DMS79 (cell line): ENCODE results near the gene PCDHAC2.

Source experiments
- DNase-seq: peaks from one replicate; lab custom pipeline; 2025; lab: John Stamatoyannopoulos, UW

Gene PCDHAC2

GRCh38 chr5:140986117-140986521 lies 19.8 kb downstream of the PCDHAC2 start:
- DNase-seq = no peak

- no peak for DNase-seq
These were observed 21.8 kb downstream of the PCDHAC2 start for GRCh38 chr5:140988100-140988499.

GRCh38 chr5:140988608-140989007 lies 22.3 kb downstream of the PCDHAC2 start:
- no peak for DNase-seq

GRCh38 chr5:140989254-140990020 lies 23.2 kb downstream of the PCDHAC2 start:
- no peak for DNase-seq

- DNase-seq = no peak
These were observed 26.6 kb downstream of the PCDHAC2 start for GRCh38 chr5:140992828-140993227.

GRCh38 chr5:140996060-140996459 lies 29.8 kb downstream of the PCDHAC2 start:
- no peak for DNase-seq

GRCh38 chr5:140998921-140999410 lies 32.7 kb downstream of the PCDHAC2 start:
- no peak for DNase-seq

GRCh38 chr5:141001446-141001843 lies 35.2 kb downstream of the PCDHAC2 start:
- no peak for DNase-seq

- peak; percentile 18 for DNase-seq
These were observed 35.7 kb downstream of the PCDHAC2 start for GRCh38 chr5:141001844-141002604.

GRCh38 chr5:141002605-141002965 lies 36.3 kb downstream of the PCDHAC2 start:
- DNase-seq = no peak

- DNase-seq = no peak
These were observed 36.8 kb downstream of the PCDHAC2 start for GRCh38 chr5:141003031-141003430.

- peak; percentile 74 for DNase-seq
These were observed 37.7 kb downstream of the PCDHAC2 start for GRCh38 chr5:141003791-141004611.

- DNase-seq = no peak
These were observed 41.5 kb downstream of the PCDHAC2 start for GRCh38 chr5:141007791-141008190.

- DNase-seq = no peak
These were observed 43.9 kb downstream of the PCDHAC2 start for GRCh38 chr5:141010047-141010793.

GRCh38 chr5:141017943-141018342 lies 51.7 kb downstream of the PCDHAC2 start:
- no peak for DNase-seq
